GM21447 (cell line): ENCODE measurements around the gene AHCYL1.

Experiments used
- ATAC-seq: cut with Tn5 transposase; IDR thresholded peaks from one replicate; pipeline ENCODE4 v1.9.1; 2021; ENCODE audit not compliant: unreplicated experiment

Gene AHCYL1

DNA sequence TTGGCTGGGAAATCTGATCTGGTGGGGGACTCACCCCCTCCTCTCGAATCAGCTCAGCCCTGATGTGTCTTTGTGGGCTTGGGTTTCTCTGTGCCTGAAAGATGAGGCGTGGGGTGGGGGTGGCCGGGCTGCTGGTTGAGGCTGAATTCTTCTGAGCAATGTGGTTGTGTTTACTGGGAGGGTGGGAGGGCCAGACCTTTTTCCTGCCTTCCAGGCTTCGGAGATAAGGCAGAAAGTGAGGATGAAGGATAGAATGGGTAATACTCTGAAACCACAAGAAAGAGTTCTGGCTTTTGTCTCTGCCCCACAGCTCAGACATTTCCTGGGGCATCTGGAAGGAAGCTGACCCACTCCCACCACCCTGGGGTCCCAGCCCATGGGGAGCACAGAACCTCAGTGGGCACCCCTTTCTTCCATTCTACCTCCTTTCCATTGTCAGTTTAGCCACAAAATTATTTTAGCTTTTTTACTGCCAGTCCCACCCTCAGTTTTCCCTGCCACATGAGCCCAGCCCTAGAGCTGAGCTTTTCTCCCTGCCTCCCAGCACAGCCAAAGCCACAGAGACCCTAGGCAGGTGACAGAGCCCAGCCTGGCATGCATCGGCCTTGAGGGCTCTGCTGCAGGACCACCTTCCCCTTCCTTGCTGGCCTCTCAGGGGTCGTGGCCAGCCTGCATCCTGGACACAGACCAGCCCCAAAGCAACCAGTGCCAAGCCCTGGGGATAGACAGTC lies 74.7 kb downstream of the AHCYL1 start:
- ATAC-seq = no peak

DNA sequence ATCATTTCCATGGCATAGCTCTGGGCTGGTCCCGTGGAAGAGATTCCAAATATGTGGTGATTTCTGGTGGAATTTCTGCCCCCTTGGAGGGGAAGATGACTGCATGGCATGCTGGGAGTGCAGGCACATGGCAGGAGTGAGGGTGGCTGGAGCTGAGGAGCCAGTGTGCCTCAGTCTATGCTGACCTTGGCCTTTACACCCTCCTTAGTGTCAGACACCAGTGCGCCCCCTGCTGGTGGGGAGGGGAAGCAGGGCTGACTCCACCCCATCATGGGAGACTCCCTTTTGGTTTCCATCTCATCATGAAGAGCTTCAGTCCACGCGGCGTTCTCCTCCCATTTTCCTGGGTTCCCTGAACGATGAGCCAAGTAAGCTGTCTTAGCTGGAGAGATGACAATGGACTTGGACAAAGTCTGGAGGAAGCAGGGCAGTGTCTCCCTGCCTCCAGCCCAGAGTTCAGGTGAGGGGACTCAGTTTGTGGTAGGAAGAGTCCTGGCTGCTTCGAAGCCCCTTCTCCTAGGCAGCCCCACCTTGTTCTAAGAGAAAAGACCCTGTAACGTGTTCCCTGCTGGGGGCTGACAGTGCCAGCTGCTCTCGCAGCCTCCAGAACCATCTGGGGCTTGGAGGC lies 75.6 kb downstream of the AHCYL1 start:
- peak; percentile 58 for ATAC-seq

DNA sequence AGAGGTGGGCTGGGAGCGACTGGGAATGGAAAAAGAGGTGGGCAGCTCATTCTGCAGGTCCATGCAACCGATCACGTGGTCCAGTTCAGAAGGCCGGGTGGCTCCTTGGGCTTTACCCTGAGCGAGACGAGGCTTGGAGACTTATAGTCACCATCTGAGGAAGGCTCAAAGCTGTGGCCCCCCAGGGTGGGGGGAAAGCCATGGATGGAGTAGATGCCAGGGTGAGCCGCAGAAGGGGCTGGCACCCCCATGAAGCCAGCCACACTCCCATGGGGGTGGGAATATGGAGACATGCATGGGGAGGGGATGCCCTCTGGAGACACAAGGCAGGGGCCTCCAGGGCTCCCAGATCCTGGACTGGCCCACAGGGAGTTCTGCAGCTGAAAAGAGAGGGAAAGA lies 76.1 kb downstream of the AHCYL1 start:
- ATAC-seq = no peak

DNA sequence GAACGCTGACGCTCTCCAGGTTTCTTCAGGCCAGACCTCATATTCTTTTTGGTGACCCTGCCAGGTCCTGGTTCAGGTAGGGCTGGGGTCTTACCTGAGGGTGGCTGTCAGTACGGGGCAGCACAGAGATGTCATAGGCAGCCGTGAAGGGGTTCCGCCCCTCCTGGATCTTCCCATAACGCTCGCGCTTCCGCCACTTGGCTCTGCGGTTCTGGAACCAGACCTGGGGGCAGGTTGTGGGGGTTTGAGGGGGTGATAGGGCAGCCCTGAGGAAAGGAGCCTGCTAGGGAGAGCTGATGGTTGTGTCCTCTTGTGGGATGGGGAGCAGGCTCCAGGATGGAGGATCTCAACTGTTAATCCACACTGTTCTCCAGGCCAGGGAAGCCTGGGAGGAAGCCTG lies 76.8 kb downstream of the AHCYL1 start:
- ATAC-seq = no peak

DNA sequence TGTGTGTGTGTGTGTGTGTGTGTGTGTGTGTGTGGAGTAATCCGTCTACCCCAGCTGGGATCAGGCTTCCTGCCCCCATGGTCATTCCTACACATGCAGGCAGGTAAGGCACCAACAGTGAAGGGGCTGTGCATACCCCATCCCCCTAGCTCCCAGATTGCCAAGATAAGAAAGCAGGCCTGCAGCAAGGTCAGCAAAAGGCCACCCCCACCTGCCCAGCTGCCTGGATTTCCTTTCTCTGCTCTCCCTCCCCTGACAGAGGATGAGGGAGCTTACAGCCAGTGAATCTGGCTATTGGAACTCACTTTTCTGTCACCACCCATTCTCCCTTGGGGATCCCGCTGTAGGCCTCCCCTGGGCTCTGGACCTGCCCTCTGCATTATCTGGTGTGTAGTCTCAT lies 78.0 kb downstream of the AHCYL1 start:
- ATAC-seq = no peak

DNA sequence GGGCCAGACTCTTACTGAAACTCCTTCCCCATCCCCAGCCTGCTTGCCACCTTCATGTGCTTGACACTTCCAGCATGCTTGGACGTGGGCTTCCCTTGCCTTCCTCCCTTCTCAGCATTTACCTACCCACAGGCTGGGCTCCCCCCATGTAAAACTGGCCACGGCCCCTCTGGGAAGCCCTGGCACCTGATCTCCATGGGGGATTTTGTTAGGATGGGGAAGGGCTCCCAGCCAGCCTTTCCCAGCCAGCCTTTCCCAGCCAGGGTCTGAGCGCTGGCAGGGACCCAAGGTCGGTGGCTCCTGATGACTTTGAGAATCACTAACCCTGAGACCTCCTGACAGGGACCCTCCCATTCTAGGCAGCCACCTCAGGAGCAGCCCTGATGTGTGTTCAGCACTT lies 79.2 kb downstream of the AHCYL1 start:
- no peak for ATAC-seq

DNA sequence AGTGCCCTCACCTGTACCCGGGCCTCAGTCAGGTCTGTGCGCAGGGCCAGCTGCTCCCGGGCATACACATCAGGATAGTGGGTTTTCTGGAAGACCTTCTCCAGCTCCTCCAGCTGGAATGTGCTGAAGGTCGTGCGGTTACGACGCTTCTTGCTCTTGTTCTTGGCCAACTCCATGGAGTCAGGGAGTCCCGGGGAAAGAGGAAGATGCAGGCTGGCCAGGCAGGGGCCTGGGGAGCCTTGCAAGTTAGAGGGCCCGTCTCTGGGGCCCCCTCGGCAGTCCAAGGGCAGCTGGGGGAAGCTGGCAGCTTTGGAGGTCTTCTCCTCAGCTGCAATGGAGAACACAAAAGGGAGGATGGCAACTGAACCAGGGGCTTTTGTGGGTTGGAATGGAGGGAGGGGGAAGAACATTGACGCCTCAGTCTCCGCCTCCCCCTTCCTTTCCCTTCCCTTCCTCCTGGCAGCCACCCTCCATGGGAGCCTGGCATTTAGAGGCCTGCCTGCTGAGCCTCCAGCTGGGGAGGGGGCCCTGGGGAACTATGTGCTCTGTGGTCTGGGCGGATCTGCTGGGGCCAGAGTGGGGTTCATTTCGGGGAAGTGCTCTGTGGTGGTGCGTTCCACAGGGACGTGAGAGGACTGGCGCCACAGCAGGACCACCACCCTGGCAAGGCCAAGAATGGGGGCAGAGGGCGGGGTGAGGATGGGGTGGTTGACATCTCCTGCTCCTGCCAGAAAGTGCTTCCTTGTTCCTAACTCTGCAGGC lies 80.2 kb downstream of the AHCYL1 start:
- no peak for ATAC-seq

DNA sequence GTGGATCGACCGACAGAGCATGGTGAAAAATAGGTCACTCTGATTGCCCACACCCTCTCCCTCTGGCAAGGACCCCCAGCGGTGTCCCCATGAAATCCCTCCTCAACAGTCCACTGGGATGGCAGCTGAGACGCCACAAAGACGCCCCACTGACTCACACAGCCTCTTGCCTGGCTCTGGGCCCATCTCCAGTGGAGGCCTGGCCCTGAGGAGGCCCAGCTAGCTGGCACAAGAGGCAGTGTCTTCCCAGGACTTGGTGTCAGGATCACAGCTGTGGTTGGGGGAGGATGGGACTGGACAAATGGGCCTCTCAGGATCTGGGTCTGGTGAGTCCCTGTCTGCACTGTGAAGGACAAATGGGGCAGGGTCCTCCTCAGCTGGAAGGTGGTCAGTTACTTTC lies 81.3 kb downstream of the AHCYL1 start:
- ATAC-seq = no peak

DNA sequence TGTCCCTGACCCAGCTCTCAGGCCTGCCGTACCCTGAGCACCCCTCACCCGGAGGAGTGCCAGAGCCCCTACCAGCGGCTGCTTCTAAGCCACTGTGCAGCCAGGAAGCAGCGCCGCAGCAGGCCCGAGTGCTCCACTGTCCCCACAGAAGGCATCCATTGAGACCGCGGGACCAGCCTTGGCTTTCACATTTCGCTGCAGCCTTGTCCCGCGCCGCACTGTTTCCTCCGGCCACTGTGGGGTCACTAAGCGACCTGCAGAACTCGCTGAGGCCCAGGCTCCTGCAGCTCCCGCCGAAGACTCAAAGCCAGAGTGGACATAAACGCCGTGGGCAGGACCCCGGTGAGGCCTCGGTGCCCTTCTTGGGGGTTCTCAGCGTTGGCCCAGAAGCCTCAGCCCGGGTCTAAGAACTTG lies 82.9 kb downstream of the AHCYL1 start:
- no peak for ATAC-seq

DNA sequence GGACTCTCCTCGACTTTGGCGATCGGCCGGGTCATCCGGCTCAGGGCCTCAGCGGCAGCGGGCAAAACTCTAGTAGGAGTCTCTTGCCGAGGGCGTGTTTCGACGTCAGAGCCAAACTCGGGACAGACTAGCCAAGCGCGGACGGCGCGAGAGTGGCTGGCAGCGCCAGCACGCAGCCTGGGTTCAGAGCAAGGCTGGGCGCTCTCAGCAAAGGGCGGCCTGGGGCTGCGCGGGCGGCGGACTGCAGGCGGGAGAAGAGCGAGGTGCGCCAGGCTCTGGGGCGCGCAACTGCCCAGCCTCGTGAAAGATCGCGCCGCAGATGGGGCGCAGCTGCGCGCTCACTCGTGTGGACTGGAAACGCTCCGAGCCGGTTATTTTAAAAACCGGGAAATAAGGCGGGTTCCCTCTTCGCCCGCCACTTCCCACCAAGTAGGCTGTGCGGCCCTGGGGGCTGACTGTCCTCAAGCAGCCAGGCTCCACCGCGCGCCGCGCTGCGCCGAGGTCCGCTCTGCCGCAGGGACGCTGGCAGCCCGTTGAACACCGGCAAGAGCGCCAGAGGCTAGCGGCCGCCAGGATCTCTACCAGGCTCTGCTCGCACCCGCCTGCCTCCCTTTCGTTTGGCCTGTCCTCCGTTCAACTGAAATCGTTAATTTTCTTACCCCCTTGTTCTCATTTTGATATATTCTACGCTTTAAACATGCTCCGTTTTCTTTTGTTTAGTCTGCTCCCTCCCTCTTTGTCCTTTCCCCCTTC lies 83.5 kb downstream of the AHCYL1 start:
- no peak for ATAC-seq

DNA sequence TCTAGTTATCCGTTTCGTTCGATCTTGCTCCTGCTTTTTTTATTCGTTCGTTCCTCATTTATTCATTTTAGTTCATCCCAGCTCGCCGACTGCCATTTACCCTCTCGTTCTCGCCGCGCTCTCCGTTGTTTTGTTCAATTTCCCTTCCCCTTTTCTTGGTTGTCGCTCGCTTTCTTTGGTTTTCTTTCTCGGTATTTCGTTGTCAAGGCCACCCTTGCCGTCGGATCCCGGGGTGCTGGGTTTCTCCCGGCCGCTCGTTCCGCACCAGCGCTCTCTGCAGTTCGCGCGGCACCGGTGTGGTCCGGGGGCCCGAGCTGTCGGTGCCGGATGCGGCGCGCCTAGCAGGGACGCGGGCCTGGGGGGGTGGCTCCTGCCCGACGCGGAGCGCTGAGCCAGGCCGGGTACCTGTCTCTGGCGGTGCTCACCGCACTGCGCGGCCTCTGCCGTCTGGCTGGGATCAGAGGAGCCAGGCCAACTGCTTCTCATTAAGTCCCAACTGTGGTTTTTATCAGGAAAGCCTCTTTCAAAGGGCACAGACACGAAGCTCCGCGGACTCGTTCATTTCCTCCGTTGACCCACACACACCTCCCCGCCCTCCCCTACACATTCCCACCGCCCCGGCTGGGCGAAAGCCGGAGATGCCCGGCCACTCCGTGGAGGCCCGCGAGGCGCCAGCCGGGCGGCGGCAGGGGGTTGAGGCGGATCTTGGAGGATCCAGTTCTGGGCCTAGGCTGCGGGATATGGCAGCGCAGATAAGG lies 84.3 kb downstream of the AHCYL1 start:
- ATAC-seq = no peak

DNA sequence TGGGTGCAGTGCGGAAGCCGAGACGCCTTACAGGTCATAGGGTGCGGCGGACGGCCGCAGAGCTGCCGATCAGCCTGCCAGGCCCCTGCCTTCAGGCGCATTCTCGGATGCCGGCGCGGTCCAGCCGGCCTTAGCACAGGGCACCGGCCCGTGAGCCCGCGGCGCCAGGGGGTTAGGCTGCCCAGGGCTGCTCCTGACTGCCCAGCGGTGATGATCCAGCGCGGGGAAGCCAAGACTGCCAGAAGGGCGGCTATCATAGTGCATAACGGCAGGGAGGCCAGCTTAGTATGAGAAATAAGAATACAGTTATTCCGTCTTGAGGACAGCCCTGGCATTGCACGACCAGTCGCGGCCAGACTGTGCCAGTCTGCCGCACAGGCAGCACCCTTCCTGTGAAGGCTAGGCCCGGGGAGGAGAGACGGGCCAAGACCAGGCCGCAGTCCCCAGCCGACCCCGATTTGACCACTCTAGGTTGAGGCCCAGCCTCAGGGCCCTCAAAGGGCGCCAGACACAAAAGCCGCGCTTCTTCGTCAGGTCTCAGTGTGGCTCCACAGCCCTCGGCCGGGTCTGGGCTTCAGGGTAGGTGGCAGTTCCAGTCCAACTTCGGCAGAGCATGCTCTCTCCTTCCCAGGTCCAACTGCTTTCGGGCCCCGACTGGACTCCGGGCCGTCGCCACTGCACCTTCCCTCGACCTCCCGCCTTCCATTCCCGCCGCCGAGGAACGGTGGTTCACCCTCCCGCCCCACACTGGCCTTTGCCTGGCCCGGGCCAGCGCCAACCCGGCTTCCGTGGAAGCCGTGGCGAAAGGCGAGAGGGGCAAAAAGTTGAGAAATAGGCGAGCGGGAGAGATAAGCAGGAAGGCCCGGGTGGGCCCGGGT lies 85.1 kb downstream of the AHCYL1 start:
- no peak for ATAC-seq

DNA sequence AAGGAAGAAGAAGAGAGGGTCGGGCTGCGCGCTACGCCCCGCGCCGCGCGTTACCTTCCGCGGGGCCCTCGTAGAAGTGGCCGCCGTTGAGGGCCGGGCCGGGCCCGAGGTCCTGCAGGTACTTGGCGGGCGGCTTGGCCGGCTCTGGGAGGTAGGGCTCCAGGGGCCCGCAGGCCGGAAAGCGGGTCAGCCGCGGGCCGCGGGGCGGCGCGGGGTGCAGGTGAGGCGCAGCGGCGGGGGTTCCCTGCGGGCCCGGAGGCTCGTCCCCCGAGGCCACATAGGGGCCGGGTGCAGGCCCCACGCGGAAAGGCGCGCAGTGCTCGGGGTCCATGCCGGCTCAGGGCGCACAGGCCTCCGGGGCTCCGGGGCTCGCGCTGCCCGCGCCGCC lies 85.7 kb downstream of the AHCYL1 start:
- no peak for ATAC-seq

DNA sequence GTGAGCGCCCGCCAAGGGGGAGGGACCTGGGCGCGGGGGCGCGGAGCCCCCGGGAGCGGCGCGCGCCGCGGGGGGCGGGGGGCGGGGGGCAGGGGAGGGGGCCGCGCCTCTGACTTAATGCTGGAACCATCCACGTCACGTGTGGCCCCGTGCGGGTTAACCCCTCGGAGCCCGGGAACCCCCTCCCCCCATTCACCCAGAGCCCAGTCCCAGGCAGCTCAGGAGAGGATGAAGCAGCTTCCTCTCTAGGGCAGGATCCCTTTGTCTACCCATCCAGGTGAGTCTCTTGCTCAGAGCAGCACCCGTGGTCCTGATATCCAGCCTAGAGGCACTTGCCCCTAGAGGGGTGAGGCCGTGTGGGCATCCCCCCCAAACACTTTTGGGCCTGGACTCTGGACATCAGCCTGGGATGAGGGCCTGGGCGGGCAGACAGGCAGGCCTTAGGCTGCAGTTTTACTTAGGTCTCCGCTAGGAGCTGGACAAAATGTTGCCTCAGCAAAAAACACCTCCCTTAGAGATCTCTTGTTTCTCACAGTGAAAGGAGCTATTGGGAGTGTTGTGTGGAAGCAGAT lies 86.2 kb downstream of the AHCYL1 start, which contains the start of gene ALX3:
ALX3 (minus strand) TSS at position 2 of the 572 bp plus-strand sequence. CDS start 60 bp downstream, outside the sequence.
- ATAC-seq = no peak
